ENCODE measurements around the gene CAPS. TPM values are rescaled to one million over a fixed set of nuclear protein-coding genes. Genes with fewer than 3 reads are reported as not detected.

CAPS gene
- total and polyA plus RNA-seq, 12 donors: 7.1 to 146 (median 19.2) TPM

- Histone ChIP-seq H3K9me3 (replicated peaks in 1 of 3) (no peaks in the 10 kb centered on the region), H3K36me3 (replicated peaks in 1 of 2) (peaks cover 0 to 25% of the 10 kb centered on the region in 2 donors), H3K4me1 (replicated peaks in 1 of 2) (peaks cover 19 to 46% of the 10 kb centered on the region in 2 donors), H3K27me3 (no peaks in the 10 kb centered on the region), H3K27ac (no peak overlapping the region), H3K4me3 (no peak overlapping the region)
- intact Hi-C loops (cut with DNase I): loop anchor here (2.0 to 5.0 kb wide), 2 partner anchors 86 to 88 kb away; partner anchors contain the start of gene NRTN (in 2 of the 2)
- peak in 3 of 7 donors; percentile 27 to 58 (median 35) for DNase-seq
- TF ChIP-seq POLR2A (IDR thresholded peaks at IDR 0.05): no peak
- TF ChIP-seq CTCF (IDR thresholded peaks at IDR 0.05): no peak
- 47 to 58% (median 50%) methylated on average over 6 to 15 of the region's 15 CpGs for WGBS, 4 donors
Measured at GRCh38 chr19:5892772-5893275, 21.2 kb upstream of the CAPS start.

GRCh38 chr19:5893296-5893903 is 20.7 kb upstream of the CAPS start:
- 66 to 77% (median 73%) methylated on average over 9 to 13 of the region's 13 CpGs for WGBS, 4 donors
- Histone ChIP-seq H3K4me1 (replicated peaks in 1 of 2) (peaks cover 19 to 46% of the 10 kb centered on the region in 2 donors), H3K4me3 (no peak overlapping the region), H3K36me3 (replicated peaks in 1 of 2) (peaks cover 0 to 25% of the 10 kb centered on the region in 2 donors), H3K27me3 (no peaks in the 10 kb centered on the region), H3K9me3 (replicated peaks in 1 of 3) (no peaks in the 10 kb centered on the region), H3K27ac (peak overlapping the region in 2 of 5 donors; percentile 94 to 98)
- no peak for TF ChIP-seq POLR2A (IDR thresholded peaks at IDR 0.05)
- DNase-seq: peak in 1 of 7 donors; percentile 53
- intact Hi-C loops (cut with DNase I): loop anchor here (2.0 to 5.0 kb wide), 2 partner anchors 86 to 89 kb away; partner anchors contain the start of gene NRTN (in 2 of the 2)

GRCh38 chr19:5893907-5894703 is 19.9 kb upstream of the CAPS start:
- WGBS, 4 donors: 27 to 68% (median 46%) methylated on average over 8 to 28 of the region's 28 CpGs
- intact Hi-C loops (cut with DNase I): loop anchor here (2.0 to 5.0 kb wide), 2 partner anchors 87 to 89 kb away; partner anchors contain the start of gene NRTN (in 2 of the 2)
- TF ChIP-seq CTCF (IDR thresholded peaks at IDR 0.05) (no peak), POLR2A (IDR thresholded peaks at IDR 0.05) (peak in 1 of 2 donors; percentile 46)
- no peaks in the 10 kb centered on the region for H3K27me3 ChIP-seq
- H3K27ac ChIP-seq: peak overlapping the region; percentile 75 to 98 (median 83)
- H3K36me3 ChIP-seq (replicated peaks in 1 of 2): peaks cover 0 to 25% of the 10 kb centered on the region in 2 donors
- peak; percentile 61 to 92 (median 85) for DNase-seq
- H3K4me3 ChIP-seq: no peak overlapping the region
- no peaks in the 10 kb centered on the region for H3K9me3 ChIP-seq (replicated peaks in 1 of 3)
- H3K4me1 ChIP-seq (replicated peaks in 1 of 2): peaks cover 19 to 46% of the 10 kb centered on the region in 2 donors

- Histone ChIP-seq H3K4me3 (no peak overlapping the region), H3K27me3 (no peaks in the 10 kb centered on the region), H3K36me3 (replicated peaks in 1 of 2) (peaks cover 0 to 25% of the 10 kb centered on the region in 2 donors), H3K27ac (peak overlapping the region; percentile 75 to 98 (median 83)), H3K4me1 (replicated peaks in 1 of 2) (peaks cover 19 to 46% of the 10 kb centered on the region in 2 donors), H3K9me3 (replicated peaks in 1 of 3) (no peaks in the 10 kb centered on the region)
- no peak for TF ChIP-seq POLR2A (IDR thresholded peaks at IDR 0.05)
- TF ChIP-seq CTCF (IDR thresholded peaks at IDR 0.05): no peak
- intact Hi-C loops (cut with DNase I): loop anchor here in 1 of 2 donors (5.0 kb wide), 1 partner anchor 88 kb away; the partner anchor contains the start of gene NRTN
- WGBS, 4 donors: 48 to 49% (median 49%) methylated on average over 11 to 28 of the region's 28 CpGs; no CpG with 5 or more reads in 1 of the 4 donors
- peak; percentile 78 to 91 (median 85) for DNase-seq
Measured at GRCh38 chr19:5894704-5895349, 19.2 kb upstream of the CAPS start.
